Tibial nerve (tissue), 4 donors: ENCODE data around the gene PHYH.

Experiments used
- CTCF ChIP-seq, 5 experiments: fragments of 200-600 bp in 3 of 5; fragments of 450-650 bp in 2 of 5; sonication (generic) in 3 of 5; IDR thresholded peaks; one replicate each; pipeline ENCODE4 v1.5.1; 2016 to 2019; ENCODE audit warnings: antibody characterized with exemption in 5 of 5, mild to moderate bottlenecking in 3 of 5, moderate library complexity in 2 of 5
- EP300 ChIP-seq, 2 donors: sonication (generic); formaldehyde crosslinking; IDR thresholded peaks; one replicate each; pipeline ENCODE4 v1.6.1; 2017; ENCODE audit warnings: antibody characterized with exemption in 2 of 2, mild to moderate bottlenecking in 1 of 2
- POLR2A ChIP-seq, 2 donors: fragments of 450-650 bp; IDR thresholded peaks; one replicate each; pipeline ENCODE4 v1.6.1; 2017; ENCODE audit warnings: antibody characterized with exemption in 2 of 2, mild to moderate bottlenecking in 2 of 2, moderate library complexity in 2 of 2

GRCh38 chr10:13291821-13292773, 7.8 kb downstream of the PHYH start:
- TF ChIP-seq CTCF (IDR thresholded peaks at IDR 0.05), result no peak
- TF ChIP-seq POLR2A (IDR thresholded peaks at IDR 0.05), result no peak
- no peak for TF ChIP-seq EP300 (IDR thresholded peaks at IDR 0.05)
